22Rv1 (cell line): Measurements from ENCODE around the gene GSTO1.

Source experiments
- CTCF ChIP-seq: fragments of 450-650 bp; IDR thresholded peaks from 2 replicates; pipeline ENCODE4 v1.5.1; 2017; ENCODE audit warnings: mild to moderate bottlenecking
- ZFX ChIP-seq: fragments of 450-650 bp; IDR thresholded peaks from 2 replicates; pipeline ENCODE4 v1.6.1; 2017; ENCODE audit warnings: antibody characterized with exemption, borderline replicate concordance

GRCh38 chr10:104240078-104240477 lies 14.6 kb upstream of the GSTO1 start:
- TF ChIP-seq CTCF (no peak), ZFX (no peak)
